Measurements from ENCODE around the gene AMN.

Gene AMN

DNA sequence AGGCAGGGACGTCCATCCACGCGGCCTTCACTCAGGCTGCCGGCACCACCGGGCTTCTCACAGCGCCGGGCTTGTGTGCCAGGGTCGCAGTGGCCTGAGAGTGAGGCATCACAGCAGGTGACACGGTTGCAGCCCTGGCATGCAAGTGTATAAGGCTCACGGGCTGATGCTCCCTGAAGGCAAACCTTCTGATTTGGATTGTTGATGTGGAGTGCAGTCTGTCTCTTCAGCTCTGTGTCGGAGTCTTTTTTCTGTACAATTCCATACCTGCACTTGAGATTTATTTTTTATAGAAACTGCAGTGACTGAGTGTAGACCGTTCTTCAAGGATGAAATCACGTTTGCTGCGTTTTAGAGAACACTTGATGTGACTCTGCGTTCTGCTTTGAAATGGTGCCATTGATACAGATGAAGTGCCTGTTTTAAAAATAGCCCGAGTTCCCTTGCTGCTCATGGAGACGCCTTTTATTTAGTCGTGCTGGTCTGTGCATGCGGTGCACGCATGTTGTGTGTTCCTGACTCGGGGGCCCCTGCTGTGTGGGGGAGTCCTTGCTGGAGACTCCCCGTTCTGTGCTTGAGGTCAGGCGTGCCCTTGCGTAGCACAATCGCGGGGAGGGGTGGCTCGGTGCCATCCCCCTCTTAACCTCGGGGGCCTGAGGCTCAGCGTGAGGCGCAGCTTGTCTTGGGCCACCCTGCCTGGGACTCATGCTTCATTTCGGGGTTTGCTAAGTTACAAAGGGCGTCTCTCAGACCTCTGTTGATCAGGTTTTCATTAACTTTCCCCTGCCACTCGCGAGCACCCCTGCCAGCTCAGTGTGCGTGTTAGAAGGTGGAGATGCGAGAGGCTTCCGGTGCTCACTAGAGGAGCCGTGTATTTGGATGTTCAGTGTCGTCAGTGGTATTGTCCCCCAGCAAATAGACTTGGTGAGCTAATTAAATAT, 21.6 kb upstream of the AMN start:
- no peak for DNase-seq

DNA sequence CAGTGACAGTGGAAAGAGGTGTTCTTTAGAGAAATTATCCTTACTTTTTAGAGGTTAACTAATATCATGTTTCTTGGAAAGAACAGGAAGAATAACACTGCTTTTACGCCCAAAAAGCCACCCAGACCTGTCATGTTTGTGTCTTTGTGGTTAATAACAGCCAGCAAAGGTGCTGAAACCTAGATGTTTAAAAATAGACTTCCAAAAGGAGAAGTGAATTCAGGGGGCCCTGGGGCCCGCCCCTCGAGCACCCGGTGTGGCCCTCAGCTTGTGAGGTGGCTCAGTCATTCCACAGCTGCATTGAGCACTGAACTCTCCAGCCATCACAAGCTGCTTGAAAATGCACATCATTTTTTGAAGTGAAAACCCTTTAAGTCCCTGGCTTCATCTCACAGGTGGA, 20.8 kb upstream of the AMN start:
- DNase-seq: no peak

DNA sequence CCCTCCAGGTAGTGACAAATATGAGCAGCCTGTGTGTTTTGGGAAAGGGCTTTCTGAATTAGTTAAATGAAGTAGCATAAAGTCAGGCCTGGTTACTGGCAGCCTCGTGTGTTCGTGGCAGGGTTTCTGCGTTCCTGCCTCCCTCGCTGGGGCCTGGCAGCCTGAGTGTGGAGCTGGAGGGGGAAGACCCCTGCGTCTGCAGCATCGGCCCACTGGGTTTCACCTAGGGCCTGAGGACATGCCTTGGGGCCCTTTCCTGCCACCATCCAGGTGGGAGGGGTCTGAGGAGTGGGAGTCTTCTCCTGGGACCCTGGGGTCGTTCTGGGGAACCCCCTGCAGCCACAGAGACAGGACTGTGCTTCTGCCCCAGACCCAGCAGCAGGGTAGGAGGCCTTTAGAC, 20.4 kb upstream of the AMN start:
- DNase-seq: no peak

DNA sequence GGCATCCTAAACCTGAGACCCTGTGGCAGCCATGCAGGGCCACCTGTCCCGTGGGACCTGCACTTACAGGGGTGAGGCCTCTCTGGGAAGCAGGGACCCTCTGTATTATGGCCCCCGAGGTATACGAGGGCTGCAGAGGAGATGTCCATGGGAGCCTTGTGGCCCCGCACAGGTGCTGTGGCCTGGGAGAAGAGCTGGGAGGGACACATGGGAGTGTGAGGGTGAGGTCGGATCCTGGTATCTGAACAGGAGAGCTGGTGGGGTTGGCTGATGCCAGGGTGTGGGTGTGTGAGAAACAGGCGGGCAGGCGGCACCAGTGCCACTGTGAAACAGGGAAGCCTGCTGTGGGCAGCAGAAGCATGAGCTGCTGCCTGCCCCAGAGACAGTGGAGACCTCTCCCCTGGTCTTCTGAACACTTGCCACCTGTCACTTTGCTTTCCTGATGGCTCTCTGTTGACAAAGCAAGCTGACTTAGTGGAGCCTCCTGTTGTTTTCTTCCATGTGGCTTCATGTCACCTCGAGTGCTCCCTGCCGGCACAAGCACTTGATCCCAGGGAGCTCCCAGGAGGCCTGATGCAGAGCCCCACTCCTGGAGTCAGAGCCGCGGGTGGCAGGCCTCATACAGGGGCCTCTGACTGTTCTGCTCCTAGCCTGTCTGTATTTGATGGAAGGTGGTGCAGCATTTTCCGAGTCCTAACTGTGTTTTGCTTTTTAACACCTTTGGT, 19.8 kb upstream of the AMN start:
- peak; percentile 44 for DNase-seq

DNA sequence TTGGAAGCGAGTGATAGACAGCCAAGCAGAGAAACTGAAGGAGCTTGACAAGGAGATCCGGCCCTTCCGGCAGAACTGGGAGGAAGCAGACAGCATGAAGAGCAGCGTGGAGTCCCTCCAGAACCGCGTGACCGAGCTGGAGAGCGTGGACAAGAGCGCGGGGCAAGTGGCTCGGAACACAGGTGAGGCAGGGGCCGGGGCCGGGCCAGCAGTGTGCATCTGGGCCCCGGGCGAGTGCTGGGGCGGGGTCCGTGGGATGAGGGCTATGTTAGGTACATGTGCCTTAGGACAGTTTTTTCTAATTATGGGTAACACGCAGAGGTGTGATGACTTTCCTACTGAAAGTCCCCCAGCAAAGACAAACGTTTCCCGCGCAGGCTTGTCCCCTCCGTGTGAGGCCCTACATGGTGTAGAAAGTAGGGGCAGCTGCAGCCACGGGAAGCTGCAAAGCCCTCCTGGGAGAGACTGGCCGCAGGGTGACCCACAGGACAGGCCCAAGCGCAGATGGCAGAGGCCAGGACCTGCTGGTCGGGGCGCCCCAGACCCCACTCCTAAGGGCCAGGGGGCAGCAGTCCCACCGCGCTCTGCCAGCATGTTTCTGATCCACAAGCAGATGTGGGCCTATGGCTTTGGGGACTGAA, 19.1 kb upstream of the AMN start:
- no peak for DNase-seq

DNA sequence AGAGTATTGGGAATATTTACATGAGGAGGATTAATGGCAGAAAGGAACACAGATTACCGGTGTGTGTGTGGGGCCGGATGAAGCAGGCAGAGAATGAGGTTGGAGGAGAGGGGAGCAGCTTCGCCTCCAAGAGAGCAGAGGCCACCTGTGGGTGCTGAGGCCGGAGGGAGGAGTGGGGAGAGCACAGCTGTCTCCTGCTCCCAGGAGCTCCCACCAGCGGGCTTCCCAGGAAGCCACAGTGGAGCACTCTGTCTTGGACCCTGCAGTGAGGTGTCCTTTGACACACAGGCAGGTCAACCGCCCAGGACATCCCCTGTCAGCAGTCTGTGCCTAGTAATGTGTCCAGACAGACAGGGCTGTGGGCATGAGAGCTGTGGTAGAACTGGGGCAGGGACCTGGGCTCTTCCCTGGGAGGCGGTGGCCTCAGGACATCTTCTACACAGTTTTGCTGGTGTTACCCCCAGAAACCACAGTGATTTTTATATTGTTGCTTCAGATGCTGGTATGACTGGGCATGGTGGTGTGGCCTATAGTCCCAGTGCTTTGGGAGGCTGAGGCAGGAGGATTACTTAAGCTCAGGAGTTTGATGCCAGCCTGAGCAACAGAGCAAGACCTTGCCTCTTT, 18.5 kb upstream of the AMN start:
- DNase-seq: no peak

DNA sequence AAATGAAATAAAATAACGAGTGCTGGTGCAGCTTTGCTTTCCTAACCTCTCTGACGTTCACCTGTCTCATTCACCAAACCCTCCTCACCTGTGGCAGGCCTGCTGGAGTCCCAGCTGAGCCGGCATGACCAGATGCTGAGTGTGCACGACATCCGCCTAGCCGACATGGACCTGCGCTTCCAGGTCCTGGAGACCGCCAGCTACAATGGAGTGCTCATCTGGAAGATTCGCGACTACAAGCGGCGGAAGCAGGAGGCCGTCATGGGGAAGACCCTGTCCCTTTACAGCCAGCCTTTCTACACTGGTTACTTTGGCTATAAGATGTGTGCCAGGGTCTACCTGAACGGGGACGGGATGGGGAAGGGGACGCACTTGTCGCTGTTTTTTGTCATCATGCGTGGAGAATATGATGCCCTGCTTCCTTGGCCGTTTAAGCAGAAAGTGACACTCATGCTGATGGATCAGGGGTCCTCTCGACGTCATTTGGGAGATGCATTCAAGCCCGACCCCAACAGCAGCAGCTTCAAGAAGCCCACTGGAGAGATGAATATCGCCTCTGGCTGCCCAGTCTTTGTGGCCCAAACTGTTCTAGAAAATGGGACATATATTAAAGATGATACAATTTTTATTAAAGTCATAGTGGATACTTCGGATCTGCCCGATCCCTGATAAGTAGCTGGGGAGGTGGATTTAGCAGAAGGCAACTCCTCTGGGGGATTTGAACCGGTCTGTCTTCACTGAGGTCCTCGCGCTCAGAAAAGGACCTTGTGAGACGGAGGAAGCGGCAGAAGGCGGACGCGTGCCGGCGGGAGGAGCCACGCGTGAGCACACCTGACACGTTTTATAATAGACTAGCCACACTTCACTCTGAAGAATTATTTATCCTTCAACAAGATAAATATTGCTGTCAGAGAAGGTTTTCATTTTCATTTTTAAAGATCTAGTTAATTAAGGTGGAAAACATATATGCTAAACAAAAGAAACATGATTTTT, 17.1 kb upstream of the AMN start:
- DNase-seq: no peak

DNA sequence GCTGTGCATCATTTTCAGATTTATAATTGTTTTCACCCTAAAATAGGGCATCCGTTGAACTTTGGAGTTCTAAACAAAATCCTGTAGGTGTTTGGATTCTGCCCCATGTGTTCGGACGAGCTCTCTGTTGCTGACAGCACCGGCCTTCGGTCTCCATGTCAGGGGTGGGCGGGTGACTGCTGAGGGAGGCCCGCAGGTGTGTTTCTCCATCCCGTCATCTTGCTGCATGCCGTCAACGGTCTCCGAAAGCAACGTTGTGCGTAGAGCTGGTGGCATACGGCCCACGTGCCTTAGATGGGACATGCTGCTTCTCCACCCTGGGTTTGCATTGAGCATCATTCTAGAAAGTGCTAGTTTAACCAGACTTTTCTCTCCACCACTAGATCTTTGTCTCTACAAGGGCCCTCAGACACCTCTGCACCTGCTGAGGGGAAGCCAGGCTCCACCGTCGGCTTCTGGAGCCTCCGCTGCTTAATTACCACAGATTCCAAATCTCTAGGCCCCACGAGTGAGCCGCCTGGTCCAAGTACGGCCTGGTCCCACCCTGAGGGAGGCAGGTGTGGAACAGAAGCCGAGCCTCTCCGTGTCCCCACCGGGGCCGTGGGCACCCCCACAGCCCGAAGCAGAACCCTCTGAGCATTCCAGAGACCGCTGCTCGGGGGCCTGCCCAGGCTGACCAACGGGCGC, 15.7 kb upstream of the AMN start:
- DNase-seq: no peak

DNA sequence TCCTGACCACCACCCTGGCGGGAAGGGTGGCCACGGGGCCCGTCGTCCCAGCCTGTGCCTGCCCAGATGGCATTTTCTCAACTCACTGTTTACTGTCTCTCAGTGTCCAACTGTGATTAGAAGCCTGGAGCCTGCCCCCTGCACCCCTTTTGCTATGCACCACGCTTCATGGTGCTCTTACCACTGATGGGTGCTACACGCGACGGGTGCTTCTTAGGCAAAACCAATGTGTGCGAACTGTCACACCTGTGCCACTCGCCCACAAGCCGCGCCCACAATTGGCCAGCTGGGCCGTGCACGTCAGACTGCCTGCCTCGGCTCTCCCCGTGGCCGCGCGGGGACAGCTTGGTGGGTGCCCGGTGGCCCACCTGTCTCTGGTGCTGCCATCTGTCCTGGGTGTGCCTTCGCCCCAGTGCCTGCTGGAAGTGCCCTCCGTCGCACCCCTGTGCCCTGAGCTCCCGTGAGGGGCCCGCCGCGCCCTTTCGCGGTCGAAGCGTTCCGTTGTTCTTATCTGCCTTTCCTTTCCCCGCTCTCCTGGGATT, 15.1 kb upstream of the AMN start:
- DNase-seq: no peak

DNA sequence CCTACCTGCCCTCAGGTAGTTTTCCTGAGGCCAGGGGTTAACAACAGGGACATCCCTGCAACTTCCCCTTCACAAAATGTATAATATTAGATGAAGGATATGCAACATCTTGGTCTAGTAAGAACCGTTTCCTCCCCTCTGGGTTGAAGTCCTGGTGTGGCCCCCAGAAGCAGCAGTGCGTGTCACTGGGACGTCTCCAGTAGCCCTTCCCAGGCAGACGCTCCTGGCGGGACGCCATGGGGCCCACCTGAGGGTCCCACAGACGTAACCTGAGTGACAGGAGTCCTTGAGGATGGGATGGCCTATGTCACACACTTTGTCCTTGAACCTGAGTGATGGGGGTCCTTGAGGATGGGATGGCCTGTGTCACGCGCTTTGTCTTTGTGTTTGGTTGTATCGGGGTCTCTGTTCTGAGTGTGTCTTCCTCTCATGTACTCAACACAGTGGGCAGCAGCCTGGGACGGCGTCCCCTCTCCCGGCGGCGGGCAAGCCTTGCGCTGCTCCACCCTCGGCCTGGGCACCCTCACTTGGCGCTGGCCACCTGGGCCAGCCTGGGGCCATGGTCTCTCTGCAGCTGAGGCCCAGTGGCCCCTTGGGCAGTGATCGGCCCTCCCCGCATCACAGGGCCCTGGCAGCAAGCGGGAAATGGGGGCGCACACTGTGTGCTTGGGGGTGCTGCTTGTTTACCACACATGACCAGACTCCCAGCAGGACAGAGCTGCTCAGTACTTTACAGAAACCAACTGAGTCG, 14.3 kb upstream of the AMN start:
- no peak for DNase-seq

DNA sequence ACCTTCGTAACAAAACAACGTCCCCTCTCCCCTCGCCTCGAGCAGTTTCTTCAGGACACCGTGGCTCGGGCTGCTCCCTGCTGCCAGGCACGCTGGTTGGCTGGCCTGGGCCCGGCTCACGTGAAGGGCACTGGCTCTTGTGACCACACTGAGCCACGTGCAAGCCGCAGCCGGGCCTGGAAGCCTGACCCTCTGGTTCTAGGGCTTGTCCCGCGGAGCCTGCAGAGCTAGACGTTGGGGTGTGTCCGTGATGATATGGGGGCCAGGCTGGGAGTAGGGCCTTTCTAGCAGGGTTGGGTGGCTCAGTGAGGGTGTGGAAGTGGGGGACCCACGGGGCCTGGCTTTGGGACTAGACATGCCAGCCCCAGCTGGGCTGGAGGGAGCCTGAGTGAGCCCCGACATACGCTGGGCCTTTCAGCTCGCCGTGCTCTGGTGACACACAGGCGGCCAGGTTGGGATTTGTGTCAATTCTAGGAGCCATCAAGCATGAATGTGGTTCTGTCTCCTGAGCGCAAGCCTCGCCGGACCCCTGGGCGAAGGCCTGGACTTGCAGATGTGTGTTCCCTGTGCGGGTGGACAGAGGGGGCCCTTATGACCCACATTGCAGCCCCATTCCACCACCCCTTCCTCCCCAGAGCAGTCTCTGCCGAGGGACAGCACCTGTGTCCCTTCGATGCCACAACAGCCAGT, 13.6 kb upstream of the AMN start:
- DNase-seq: no peak

DNA sequence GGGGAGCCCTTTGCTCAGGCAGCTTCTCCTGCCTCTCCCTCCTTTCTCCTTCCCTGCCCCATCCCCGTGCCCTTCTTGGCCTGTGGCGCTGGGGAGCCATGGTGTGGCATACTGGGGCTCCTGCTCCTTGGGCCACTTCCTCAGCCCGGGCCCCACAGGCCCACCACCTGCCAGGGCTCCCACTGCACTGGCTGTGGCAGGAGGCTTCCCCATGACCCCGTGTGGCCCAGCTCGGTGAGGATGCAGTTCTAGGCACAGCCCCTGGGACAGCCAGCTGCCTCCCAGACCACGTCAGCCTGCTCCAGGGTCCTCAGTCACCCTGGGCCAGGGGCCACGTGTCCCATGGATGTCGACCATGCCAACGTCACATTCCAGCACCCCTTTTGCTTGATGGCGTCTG, 13.0 kb upstream of the AMN start:
- DNase-seq: no peak

DNA sequence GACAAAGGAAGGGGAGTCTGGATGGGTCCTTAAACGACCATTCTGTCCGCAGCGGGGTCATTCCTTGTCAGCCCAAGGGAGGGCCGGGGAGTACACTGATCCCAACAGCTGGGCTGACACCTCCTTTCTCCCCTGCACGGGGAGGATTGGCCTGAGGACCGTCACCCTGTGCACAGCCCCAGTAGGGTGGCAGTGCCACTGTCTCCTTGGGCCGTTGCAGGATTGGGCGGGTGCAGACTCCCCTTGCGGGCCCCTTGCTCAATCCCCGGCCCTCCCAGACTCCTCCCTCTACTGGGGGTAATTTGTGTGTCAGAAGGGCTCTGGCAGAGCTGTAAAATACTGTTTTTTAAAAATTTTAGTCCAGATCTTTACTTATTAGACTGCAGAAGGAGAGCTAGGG, 12.6 kb upstream of the AMN start:
- no peak for DNase-seq

DNA sequence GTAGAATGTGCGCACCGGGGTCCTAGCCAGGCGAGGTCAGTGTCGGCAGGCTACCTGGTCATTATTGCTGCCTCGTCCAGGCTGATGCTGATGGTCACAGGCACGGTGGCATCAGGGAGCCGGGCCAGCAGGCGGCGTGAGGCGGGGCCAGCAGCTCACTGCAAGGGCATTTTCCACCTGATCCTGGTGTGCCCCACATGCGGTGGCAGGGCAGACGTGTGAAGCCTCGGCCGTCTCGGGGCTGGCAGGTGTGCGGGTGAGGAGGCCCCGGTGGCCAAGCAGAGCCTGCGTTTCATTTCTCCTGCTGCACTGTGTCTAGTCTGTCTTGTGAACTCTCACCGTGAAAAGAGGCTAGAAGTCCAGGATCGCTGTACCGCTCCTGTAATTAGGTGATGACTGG, 12.0 kb upstream of the AMN start:
- no peak for DNase-seq

DNA sequence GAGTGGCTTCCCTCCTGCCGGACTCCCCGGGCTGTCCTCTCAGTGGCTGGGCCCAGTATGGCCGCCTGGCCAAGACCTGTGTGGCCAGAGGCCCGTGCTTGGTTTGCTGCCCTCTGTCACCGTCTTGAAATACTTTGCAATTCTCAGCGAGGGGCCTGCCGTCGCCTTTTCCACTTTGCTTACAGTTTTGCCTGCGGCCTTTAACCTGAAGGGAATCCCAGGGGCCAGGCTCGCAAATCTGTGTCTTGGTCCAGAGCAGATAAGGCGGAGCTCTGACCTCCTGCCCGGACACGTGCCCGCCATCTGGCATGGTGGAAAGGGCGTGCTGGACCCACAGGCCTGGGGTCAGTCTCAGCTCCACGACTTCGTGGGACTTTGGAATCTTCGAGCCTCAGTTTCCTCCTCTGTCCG, 10.9 kb upstream of the AMN start:
- DNase-seq: no peak

DNA sequence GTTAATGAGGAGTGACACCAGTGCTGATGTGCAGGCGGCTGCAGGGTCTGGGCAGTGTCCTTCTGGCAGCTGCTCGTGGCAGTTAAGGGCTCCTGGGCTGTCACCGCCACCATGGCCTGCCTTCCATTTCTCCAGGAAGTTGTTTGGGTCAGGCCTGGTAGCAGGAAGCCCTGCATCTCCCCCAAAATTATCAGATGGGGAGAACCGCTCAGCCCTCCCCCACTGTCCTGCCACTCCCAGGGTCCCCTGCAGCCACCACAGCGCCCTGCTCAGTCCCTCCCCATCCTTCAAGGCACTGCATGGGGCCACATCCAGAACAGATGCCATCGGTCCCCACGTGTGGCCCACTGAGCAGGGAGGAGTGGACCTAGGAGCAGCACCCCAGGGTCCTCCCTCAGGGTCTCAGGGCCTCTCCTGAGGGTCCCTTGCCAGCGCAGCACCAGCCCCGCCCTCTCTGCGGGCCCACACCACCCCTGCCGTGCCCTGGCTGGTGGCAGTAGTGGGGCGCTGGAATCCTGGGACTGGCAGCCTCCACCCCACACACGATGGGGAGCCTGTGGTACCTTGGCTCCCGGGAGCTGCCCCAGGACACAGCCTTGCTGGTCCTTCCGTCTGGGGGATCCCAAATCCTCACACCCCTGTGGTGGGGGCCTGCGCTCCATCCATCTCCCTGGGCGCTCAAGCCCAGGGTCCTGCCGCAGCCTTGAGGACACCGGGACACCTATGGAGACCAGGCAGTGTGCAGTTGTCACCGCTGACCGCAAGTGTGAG, 10.3 kb upstream of the AMN start:
- DNase-seq: no peak

DNA sequence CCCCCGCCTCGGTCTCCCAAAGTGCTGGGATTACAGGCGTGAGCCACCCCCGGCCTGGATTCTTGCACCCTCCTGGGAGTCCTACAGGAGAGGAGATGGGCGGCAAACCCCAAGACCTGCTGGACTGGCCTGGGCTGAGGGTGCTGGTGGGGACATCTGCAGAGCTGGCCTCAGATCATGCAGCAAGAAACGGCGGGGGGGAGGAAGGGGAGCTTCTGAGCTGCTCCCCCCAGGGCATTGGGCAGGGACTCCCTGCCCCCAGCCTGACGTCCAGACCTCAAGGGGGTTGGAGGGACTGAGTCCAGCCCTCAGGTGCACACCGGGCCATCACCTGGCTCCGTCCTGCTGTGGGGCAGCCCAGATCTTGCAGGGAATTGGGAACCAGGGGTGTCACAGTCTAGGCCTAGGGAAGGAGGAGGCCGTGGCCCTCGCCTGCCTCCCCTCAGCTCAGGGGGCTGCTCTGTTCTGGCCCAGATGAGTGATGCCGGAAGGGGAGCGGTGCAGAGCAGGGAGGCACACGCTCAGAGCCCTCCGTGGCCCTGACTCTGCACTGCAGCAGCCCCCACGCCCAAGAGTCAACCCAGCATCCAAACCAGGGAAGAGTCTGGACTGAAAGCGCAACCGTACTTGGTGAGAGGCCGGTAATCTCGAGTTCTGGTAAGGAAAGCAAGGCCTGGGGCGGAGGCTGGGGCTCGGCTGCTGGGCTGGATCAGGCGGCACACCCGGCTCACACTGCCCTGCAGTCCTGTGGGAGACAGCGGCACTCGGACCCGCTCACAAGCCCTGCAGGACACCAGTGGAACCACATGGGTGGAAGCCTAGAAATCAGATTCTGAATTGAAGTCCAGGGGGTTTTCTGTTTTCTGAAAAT, 8.9 kb upstream of the AMN start:
- no peak for DNase-seq
